Activated B cell treated with CpG ODN at 0.5 μM for 24 hours (primary cell): ENCODE results near the gene NCDN. TPM values are rescaled to one million over a fixed set of nuclear protein-coding genes. Genes with fewer than 3 reads are reported as not detected.

Experiments
- ATAC-seq: fragments of 200-7000 bp; cut with Tn5 transposase; one replicate; pipeline ENCODE4 v1.10.0; 2021; ENCODE audit warnings: low read depth, mild to moderate bottlenecking, moderate library complexity
- CTCF ChIA-PET: fragments of 350-600 bp; sonication (Branson Sonifier 250); formaldehyde crosslinking; loops from one replicate; lab custom pipeline; 2021; ENCODE audit warnings: antibody characterized with exemption; lab: Charles Lee
- POLR2A ChIA-PET: fragments of 350-600 bp; sonication (Branson Sonifier 250); formaldehyde crosslinking; loops from one replicate; lab custom pipeline; 2021; ENCODE audit warnings: antibody characterized with exemption; lab: Charles Lee
- DNase-seq: peaks from one replicate; pipeline ENCODE4 v3.0.0; 2022
- H3K27ac Mint-ChIP-seq: one replicate; pipeline ENCODE4 v1.8.0; 2020; ENCODE audit warnings: mixed read lengths
- H3K27me3 Mint-ChIP-seq: one replicate; pipeline ENCODE4 v1.8.0; 2021; ENCODE audit warnings: mixed read lengths
- H3K36me3 Mint-ChIP-seq: one replicate; pipeline ENCODE4 v1.8.0; 2021; ENCODE audit warnings: low read depth, mixed read lengths
- H3K4me1 Mint-ChIP-seq: one replicate; pipeline ENCODE4 v1.8.0; 2021; ENCODE audit warnings: mixed read lengths
- H3K4me3 Mint-ChIP-seq: one replicate; pipeline ENCODE4 v1.8.0; 2020; ENCODE audit warnings: mild to moderate bottlenecking, mixed read lengths
- H3K9me3 Mint-ChIP-seq: one replicate; pipeline ENCODE4 v1.8.0; 2020; ENCODE audit warnings: mixed read lengths
- intact Hi-C: fragments of 100-400 bp; cut with micrococcal nuclease; formaldehyde crosslinking; loops from one replicate; pipeline ENCODE4 v1.15.1; 2024
- total RNA-seq: library from RNA; stranded (reverse); gene quantifications from 2 replicates; pipeline ENCODE4 v1.2.3, GENCODE V29; 2022
- TF ChIP-seq, protein P1 (sequence below): fragments of 200-600 bp; IDR thresholded peaks from one replicate; pipeline ENCODE4 v1.8.0; 2022; ENCODE audit warnings: antibody characterized with exemption, mild to moderate bottlenecking

Gene NCDN
- total RNA-seq, 1 donor from 2014 or later: 18.4 TPM

DNA sequence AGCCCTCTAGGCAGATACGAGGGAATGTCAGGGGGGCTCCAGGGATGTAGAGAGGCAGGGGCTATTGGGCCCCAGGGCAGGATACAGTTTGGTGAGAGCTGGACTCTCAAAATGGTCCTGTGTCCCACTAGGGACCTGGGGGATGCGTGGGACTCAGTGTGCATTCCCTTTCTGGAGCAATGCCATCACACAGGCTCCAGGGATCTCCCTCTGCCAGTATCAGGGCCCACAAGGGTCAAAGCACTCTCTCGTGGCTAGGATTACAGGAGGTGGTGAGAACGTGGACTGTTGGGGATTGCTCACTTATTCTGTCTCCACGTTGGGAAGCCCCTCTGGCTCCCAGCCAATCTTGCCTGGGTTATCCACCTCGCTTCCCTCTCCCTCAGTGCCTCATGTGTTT is 26.2 kb upstream of the NCDN start:
- CTCF ChIA-PET: no interaction called here
- H3K9me3 Mint-ChIP-seq: peaks cover 14% of the 10 kb centered on the region

DNA sequence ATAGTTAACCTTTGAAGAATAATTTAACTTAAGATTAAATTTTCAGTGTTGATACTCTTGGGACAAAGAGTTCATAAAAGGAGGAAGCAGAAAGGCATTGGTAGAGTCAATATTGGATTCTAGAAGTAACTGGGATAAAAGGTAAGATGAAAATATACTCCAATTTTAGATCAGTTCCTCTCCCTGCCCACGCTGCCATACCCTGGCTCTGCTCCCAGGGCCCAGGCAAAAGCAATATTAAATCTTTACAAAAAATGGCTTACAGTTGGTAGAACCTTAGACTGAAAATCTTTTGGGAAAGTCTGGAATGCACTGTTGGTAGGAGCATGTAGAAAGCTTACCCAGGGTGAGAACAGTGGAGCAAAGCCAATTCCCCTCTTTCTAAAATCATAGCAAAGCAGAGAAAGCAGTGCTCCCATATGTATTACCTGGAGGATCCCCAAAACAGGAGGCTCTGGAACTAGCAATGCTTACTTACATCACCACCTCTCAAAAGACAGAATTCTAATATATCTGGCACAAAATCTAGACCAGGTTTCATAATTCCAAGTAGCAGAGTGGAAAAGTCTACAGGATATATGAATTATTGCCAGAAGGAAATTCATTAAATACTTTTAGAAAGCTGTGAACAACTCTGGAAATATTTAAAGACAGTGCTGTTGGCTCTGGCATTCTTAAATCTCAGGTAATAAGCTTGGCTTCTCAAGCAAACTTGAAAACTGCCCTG is 24.9 kb upstream of the NCDN start:
- ChIA-PET POLR2A (no interaction called here), CTCF (interaction anchor here (0.6 to 0.8 kb wide), 2 partner anchors 17 to 79 kb away, joined by 3 read pairs; no protein-coding TSS in a partner anchor)
- H3K27ac Mint-ChIP-seq: no peak overlapping the region
- peaks cover 14% of the 10 kb centered on the region for H3K9me3 Mint-ChIP-seq
- H3K4me3 Mint-ChIP-seq: no peak overlapping the region
- intact Hi-C loops: no loop called here
- TF ChIP-seq, protein P1, sequence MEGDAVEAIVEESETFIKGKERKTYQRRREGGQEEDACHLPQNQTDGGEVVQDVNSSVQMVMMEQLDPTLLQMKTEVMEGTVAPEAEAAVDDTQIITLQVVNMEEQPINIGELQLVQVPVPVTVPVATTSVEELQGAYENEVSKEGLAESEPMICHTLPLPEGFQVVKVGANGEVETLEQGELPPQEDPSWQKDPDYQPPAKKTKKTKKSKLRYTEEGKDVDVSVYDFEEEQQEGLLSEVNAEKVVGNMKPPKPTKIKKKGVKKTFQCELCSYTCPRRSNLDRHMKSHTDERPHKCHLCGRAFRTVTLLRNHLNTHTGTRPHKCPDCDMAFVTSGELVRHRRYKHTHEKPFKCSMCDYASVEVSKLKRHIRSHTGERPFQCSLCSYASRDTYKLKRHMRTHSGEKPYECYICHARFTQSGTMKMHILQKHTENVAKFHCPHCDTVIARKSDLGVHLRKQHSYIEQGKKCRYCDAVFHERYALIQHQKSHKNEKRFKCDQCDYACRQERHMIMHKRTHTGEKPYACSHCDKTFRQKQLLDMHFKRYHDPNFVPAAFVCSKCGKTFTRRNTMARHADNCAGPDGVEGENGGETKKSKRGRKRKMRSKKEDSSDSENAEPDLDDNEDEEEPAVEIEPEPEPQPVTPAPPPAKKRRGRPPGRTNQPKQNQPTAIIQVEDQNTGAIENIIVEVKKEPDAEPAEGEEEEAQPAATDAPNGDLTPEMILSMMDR: no peak
- no peaks in the 10 kb centered on the region for H3K27me3 Mint-ChIP-seq
- ATAC-seq (no peak), DNase-seq (no peak)
- peaks cover 53% of the 10 kb centered on the region for H3K36me3 Mint-ChIP-seq
- H3K4me1 Mint-ChIP-seq: peaks cover 10% of the 10 kb centered on the region

More for the DNA sequence above, 26.2 kb upstream of the NCDN start:
- Mint-ChIP-seq H3K27me3 (no peaks in the 10 kb centered on the region), H3K36me3 (peaks cover 48% of the 10 kb centered on the region), H3K4me1 (peaks cover 10% of the 10 kb centered on the region), H3K4me3 (no peak overlapping the region), H3K27ac (no peak overlapping the region)
- POLR2A ChIA-PET: no interaction called here
- ATAC-seq: no peak
- no peak for DNase-seq
- intact Hi-C loops: no loop called here
- TF ChIP-seq, protein P1: no peak

GRCh38 chr1:35533586-35533985 is 24.0 kb upstream of the NCDN start:
- no peak for DNase-seq
- H3K27me3 Mint-ChIP-seq: no peaks in the 10 kb centered on the region
- no peak for ATAC-seq
- ChIA-PET POLR2A (no interaction called here), CTCF (interaction anchor here (0.6 to 0.8 kb wide), 2 partner anchors 18 to 80 kb away, joined by 3 read pairs; no protein-coding TSS in a partner anchor)
- intact Hi-C loops: no loop called here
- peaks cover 11% of the 10 kb centered on the region for H3K9me3 Mint-ChIP-seq
- TF ChIP-seq, protein P1: no peak
- peaks cover 11% of the 10 kb centered on the region for H3K4me1 Mint-ChIP-seq
- H3K27ac Mint-ChIP-seq: no peak overlapping the region
- H3K36me3 Mint-ChIP-seq: peaks cover 50% of the 10 kb centered on the region
- no peak overlapping the region for H3K4me3 Mint-ChIP-seq

GRCh38 chr1:35535243-35535642 is 22.4 kb upstream of the NCDN start:
- Mint-ChIP-seq H3K27me3 (no peaks in the 10 kb centered on the region), H3K4me1 (peaks cover 27% of the 10 kb centered on the region), H3K36me3 (peaks cover 49% of the 10 kb centered on the region), H3K27ac (no peak overlapping the region), H3K4me3 (no peak overlapping the region), H3K9me3 (peaks cover 3% of the 10 kb centered on the region)
- ChIA-PET POLR2A (no interaction called here), CTCF (no interaction called here)
- TF ChIP-seq, protein P1: no peak
- DNase-seq: no peak
- intact Hi-C loops: no loop called here
- no peak for ATAC-seq

- Mint-ChIP-seq H3K27me3 (no peaks in the 10 kb centered on the region), H3K4me3 (no peak overlapping the region), H3K4me1 (peaks cover 33% of the 10 kb centered on the region), H3K27ac (no peak overlapping the region), H3K9me3 (no peaks in the 10 kb centered on the region), H3K36me3 (peaks cover 45% of the 10 kb centered on the region)
- intact Hi-C loops: no loop called here
- POLR2A ChIA-PET: no interaction called here
- DNase-seq (no peak), ATAC-seq (no peak)
- CTCF ChIA-PET: no interaction called here
- TF ChIP-seq, protein P1: no peak
Measured at GRCh38 chr1:35536556-35537162, 20.9 kb upstream of the NCDN start.
